ENCODE measurements around the gene CX3CR1.

CX3CR1 gene

DNA sequence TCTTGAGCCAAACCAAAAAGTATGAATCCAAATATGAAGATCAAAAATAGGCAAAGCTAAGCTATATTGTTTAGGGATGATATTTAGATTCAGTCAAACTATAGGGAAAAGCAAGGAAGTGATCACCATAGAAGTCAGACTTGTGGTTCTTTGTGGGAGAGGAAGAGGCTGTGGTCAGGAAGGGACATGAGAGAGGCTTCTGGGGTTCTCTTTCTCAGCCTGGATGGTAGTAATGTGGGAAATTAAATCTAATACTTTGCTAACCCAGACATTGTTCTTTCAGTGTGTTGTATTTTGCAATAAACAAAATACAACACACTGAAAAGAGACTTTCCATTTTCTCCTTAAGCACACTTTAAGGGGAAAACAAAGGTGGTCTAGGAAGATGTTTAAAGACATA is 3.1 kb downstream of the CX3CR1 start:
- Histone ChIP-seq H3K36me3 (ENCODE audit: control insufficient read depth in 1 of 2, insufficient read depth in 2 of 2, low read length in 2 of 2) (no peaks in the 10 kb centered on the region), H3K4me1 (ENCODE audit: control insufficient read depth in 1 of 2, insufficient read depth in 2 of 2, low read length in 2 of 2) (peaks cover 0 to 3% of the 10 kb centered on the region in 2 donors), H3K27me3 (ENCODE audit: low read depth, low read length) (no peaks in the 10 kb centered on the region), H3K4me3 (ENCODE audit: low read depth in 1 of 2, low read length in 2 of 2) (no peak overlapping the region), H3K9me3 (ENCODE audit: control insufficient read depth in 1 of 2, low read length in 2 of 2) (no peaks in the 10 kb centered on the region), H3K27ac (ENCODE audit: low read length) (no peak overlapping the region)

DNA sequence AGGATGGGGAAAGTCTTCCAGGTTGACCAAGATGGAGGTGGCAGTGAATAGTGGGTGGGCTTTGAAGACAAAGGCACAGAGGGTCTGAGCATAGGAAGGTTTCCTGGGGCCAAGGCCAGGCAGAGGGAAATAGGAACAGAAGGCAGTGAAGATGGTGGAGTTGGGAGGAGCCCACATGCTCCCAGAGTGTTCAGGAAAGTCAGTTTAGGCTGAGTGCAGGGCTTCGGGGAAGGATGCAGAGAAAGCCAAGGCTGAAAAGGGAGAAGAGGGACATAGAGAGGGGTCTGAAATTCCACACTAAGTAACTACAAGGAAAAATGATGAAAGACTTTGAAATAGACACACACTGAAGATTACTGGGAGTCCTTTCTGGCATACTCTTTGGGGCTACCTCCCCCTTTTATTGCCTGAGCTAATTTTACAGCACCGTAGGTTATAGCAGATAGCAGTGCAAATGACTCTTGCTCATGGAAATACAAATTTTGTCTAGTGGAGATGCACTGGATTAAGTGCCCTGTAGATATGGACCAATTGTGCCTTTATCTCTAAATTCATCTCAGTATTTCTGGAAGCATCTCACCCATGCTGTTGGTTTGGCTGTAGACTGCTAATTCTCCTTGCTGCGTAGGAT is 3.8 kb downstream of the CX3CR1 start:
- H3K27ac ChIP-seq (ENCODE audit: low read length) = no peak overlapping the region
- H3K36me3 ChIP-seq (ENCODE audit: control insufficient read depth in 1 of 2, insufficient read depth in 2 of 2, low read length in 2 of 2) = no peaks in the 10 kb centered on the region
- no peaks in the 10 kb centered on the region for H3K9me3 ChIP-seq (ENCODE audit: control insufficient read depth in 1 of 2, low read length in 2 of 2)
- H3K27me3 ChIP-seq (ENCODE audit: low read depth, low read length) = no peaks in the 10 kb centered on the region
- H3K4me1 ChIP-seq (ENCODE audit: control insufficient read depth in 1 of 2, insufficient read depth in 2 of 2, low read length in 2 of 2) = peaks cover 0 to 4% of the 10 kb centered on the region in 2 donors
- H3K4me3 ChIP-seq (ENCODE audit: low read depth in 1 of 2, low read length in 2 of 2) = no peak overlapping the region

DNA sequence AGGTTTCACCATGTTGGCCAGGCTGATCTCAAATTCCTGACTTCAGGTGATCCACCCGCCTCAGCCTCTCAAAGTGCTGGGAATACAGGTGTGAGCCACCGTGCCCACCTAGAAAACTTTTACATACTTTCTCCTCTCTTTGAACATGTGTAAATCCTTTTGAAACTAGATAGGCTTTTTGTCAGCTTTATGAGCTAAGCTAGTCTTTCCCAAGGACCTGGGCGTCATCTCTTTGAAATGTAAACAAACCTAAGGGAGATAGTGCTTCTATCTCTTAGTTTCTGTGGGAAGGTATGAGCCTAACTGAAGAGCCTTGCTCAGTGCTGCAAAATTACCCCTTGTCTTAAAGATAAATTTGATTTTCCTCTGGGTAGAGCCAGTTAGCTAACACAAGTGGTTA is 4.8 kb downstream of the CX3CR1 start:
- H3K36me3 ChIP-seq (ENCODE audit: control insufficient read depth in 1 of 2, insufficient read depth in 2 of 2, low read length in 2 of 2) = no peaks in the 10 kb centered on the region
- H3K27ac ChIP-seq (ENCODE audit: low read length) = no peak overlapping the region
- peaks cover 0 to 4% of the 10 kb centered on the region in 2 donors for H3K4me1 ChIP-seq (ENCODE audit: control insufficient read depth in 1 of 2, insufficient read depth in 2 of 2, low read length in 2 of 2)
- H3K27me3 ChIP-seq (ENCODE audit: low read depth, low read length) = no peaks in the 10 kb centered on the region
- H3K9me3 ChIP-seq (ENCODE audit: control insufficient read depth in 1 of 2, low read length in 2 of 2) = no peaks in the 10 kb centered on the region
- no peak overlapping the region for H3K4me3 ChIP-seq (ENCODE audit: low read depth in 1 of 2, low read length in 2 of 2)

DNA sequence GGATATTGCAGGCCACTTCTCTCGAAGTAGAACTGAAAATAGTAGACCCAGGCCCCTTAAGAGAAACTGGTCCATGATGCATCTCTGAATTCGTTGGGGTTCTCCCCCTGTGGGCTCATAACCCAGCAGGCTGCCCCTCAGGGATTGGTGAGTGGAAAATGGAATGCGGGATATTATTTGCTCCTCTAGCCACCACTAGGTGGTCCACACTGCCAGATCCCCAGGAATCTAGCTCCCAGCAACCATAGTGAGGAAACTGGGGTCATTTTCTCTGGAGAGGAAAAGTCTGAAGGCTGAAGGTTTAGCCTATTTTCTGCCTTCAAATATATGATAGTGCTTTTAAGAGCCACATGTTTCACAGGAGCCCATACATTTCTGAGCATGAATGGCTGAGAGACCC is 6.7 kb downstream of the CX3CR1 start:
- H3K27ac ChIP-seq (ENCODE audit: low read length) = no peak overlapping the region
- peaks cover 0 to 4% of the 10 kb centered on the region in 2 donors for H3K4me1 ChIP-seq (ENCODE audit: control insufficient read depth in 1 of 2, insufficient read depth in 2 of 2, low read length in 2 of 2)
- H3K27me3 ChIP-seq (ENCODE audit: low read depth, low read length) = no peaks in the 10 kb centered on the region
- no peaks in the 10 kb centered on the region for H3K9me3 ChIP-seq (ENCODE audit: control insufficient read depth in 1 of 2, low read length in 2 of 2)
- H3K36me3 ChIP-seq (ENCODE audit: control insufficient read depth in 1 of 2, insufficient read depth in 2 of 2, low read length in 2 of 2) = no peaks in the 10 kb centered on the region
- H3K4me3 ChIP-seq (ENCODE audit: low read depth in 1 of 2, low read length in 2 of 2) = no peak overlapping the region

DNA sequence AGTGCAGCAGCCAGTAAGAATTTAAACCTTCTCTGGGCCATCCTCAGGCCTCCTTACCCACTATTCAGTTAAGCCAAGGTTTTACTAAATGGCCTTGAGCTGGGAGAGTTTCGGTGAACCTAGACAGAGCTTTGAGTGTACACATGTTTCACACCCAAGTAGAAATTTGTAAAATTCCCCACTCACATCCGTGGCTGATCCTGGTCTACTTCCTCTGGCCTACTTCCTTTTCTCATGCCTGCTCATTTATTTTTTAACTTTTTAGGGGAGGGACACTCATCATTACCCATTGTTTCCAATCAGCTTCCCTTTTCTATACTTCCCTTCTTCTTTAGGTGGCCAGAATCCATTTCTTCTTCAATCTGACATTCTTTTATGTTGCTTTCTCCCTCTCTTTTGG is 7.6 kb downstream of the CX3CR1 start:
- no peaks in the 10 kb centered on the region for H3K9me3 ChIP-seq (ENCODE audit: control insufficient read depth in 1 of 2, low read length in 2 of 2)
- no peaks in the 10 kb centered on the region for H3K27me3 ChIP-seq (ENCODE audit: low read depth, low read length)
- no peak overlapping the region for H3K4me3 ChIP-seq (ENCODE audit: low read depth in 1 of 2, low read length in 2 of 2)
- H3K36me3 ChIP-seq (ENCODE audit: control insufficient read depth in 1 of 2, insufficient read depth in 2 of 2, low read length in 2 of 2) = no peaks in the 10 kb centered on the region
- H3K27ac ChIP-seq (ENCODE audit: low read length) = no peak overlapping the region
- peaks cover 0 to 4% of the 10 kb centered on the region in 2 donors for H3K4me1 ChIP-seq (ENCODE audit: control insufficient read depth in 1 of 2, insufficient read depth in 2 of 2, low read length in 2 of 2)

DNA sequence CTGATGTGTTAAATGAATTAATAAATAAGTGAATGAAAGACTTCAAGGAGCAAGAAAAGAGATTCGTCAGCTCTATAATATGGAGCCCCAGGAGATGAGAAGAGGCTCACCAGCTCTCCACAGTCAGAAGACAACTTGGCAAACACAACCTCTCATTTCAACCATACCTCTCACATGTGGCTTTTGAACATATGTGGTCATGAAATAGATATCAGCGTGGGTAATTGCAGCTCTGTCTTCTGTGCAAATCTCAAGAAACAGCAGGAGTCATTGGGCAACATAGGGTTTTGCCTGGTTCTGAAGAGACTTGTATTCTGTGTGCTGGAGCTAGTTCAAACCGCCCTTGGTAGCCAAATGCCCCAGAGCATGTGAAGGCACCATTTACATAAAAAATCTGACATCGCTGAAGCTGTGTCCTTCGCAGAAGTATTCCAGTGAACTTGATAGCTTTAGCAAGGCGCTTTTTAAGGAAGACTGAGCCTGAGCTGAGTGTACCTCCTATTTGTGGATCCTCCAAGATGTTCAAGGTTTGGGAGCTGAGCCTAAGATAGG is 8.4 kb downstream of the CX3CR1 start:
- H3K9me3 ChIP-seq (ENCODE audit: control insufficient read depth in 1 of 2, low read length in 2 of 2) = no peaks in the 10 kb centered on the region

DNA sequence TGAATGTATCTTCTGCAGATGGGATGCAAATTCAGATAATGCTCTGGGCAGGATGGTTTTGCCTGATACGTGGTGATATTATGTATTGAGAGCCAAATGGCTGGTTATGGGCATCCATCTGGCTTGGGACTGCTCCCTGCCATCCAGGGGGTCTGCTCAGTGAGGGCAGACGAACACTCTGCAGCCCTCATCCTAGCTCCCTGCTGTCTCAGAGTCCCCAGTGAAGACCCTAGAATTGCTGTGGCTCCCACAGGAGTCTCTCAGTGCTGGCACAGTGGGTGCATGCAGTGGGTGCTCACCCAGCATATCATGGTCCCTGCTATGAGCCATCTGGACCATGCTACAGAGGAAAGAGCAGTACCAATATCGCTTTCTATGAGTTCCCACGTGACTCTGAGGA is 10.3 kb downstream of the CX3CR1 start:
- Histone ChIP-seq H3K4me1 (ENCODE audit: control insufficient read depth in 1 of 2, insufficient read depth in 2 of 2, low read length in 2 of 2) (peaks cover 0 to 4% of the 10 kb centered on the region in 2 donors), H3K36me3 (ENCODE audit: control insufficient read depth in 1 of 2, insufficient read depth in 2 of 2, low read length in 2 of 2) (no peaks in the 10 kb centered on the region), H3K27ac (ENCODE audit: low read length) (no peak overlapping the region), H3K27me3 (ENCODE audit: low read depth, low read length) (no peaks in the 10 kb centered on the region), H3K4me3 (ENCODE audit: low read depth in 1 of 2, low read length in 2 of 2) (no peak overlapping the region), H3K9me3 (ENCODE audit: control insufficient read depth in 1 of 2, low read length in 2 of 2) (no peaks in the 10 kb centered on the region)

More for the DNA sequence above, 8.4 kb downstream of the CX3CR1 start:
- H3K36me3 ChIP-seq (ENCODE audit: control insufficient read depth in 1 of 2, insufficient read depth in 2 of 2, low read length in 2 of 2) = no peaks in the 10 kb centered on the region
- H3K27me3 ChIP-seq (ENCODE audit: low read depth, low read length) = no peaks in the 10 kb centered on the region
- no peak overlapping the region for H3K27ac ChIP-seq (ENCODE audit: low read length)
- H3K4me1 ChIP-seq (ENCODE audit: control insufficient read depth in 1 of 2, insufficient read depth in 2 of 2, low read length in 2 of 2) = peaks cover 0 to 4% of the 10 kb centered on the region in 2 donors
- no peak overlapping the region for H3K4me3 ChIP-seq (ENCODE audit: low read depth in 1 of 2, low read length in 2 of 2)

DNA sequence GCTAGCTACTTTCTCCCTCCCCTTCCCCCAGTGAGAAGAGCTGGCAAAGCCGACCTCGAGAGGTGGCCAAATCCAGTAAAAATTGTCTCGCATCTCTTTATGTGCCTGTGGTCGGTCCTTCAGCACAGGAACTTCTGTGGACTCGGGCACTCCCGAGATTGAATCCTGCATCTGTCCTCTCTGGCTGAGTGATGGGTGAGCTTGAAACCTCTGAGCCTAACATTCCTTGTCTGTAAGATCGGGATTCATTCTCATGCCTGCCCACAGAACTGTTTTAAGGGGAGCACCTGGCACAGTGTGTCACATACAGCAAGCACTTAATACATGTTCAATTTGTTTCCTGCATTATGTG is 11.3 kb downstream of the CX3CR1 start:
- Histone ChIP-seq H3K36me3 (ENCODE audit: control insufficient read depth in 1 of 2, insufficient read depth in 2 of 2, low read length in 2 of 2) (no peaks in the 10 kb centered on the region), H3K9me3 (ENCODE audit: control insufficient read depth in 1 of 2, low read length in 2 of 2) (no peaks in the 10 kb centered on the region), H3K27ac (ENCODE audit: low read length) (no peak overlapping the region), H3K4me3 (ENCODE audit: low read depth in 1 of 2, low read length in 2 of 2) (no peak overlapping the region), H3K4me1 (ENCODE audit: control insufficient read depth in 1 of 2, insufficient read depth in 2 of 2, low read length in 2 of 2) (peaks cover 0 to 4% of the 10 kb centered on the region in 2 donors), H3K27me3 (ENCODE audit: low read depth, low read length) (no peaks in the 10 kb centered on the region)

DNA sequence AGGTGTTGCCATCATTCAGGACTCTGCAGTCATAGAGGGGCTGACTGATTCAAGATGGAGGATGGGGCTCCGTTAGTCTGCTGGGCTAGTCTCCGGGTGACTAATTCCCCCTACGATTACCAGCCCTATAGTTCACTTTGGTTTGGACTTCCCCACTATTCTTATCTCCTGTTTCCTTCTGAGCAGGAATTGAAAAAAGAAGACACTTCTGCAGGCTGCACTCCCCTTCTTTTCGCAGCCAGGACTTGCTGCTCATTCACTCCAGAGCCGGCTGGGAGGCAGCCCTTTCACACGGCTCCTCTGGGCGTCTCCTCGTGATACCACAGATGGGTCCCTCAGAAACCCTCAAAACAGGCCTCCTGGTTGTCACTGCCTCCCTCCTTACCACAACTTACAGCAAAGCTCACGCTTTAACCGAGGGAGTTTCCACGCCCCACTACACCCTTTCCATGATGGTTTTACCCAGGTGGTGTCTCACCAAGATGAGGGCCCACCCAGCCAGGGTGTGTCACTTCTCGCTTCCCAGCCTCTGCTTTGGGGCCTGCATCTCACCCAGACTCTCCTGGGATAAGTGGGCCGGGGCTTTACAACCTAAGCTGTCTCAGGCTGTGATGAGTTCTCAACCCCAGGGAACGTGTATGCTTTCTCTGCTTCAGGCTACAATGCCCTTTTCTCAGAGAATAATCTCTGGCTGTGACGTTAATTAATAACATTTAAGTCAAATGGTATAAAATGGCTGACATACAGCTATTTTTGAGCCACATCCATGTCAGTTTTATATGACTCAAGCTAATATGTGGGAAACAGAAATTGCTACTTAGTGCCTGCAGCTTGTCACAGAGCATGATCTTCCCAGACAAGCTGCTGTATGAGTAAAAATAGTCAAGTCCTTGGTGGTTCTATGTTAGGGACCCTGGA is 11.9 kb downstream of the CX3CR1 start:
- Histone ChIP-seq H3K36me3 (ENCODE audit: control insufficient read depth in 1 of 2, insufficient read depth in 2 of 2, low read length in 2 of 2) (no peaks in the 10 kb centered on the region), H3K4me3 (ENCODE audit: low read depth in 1 of 2, low read length in 2 of 2) (no peak overlapping the region), H3K27me3 (ENCODE audit: low read depth, low read length) (no peaks in the 10 kb centered on the region), H3K4me1 (ENCODE audit: control insufficient read depth in 1 of 2, insufficient read depth in 2 of 2, low read length in 2 of 2) (peaks cover 0 to 4% of the 10 kb centered on the region in 2 donors), H3K27ac (ENCODE audit: low read length) (no peak overlapping the region), H3K9me3 (ENCODE audit: control insufficient read depth in 1 of 2, low read length in 2 of 2) (no peaks in the 10 kb centered on the region)

DNA sequence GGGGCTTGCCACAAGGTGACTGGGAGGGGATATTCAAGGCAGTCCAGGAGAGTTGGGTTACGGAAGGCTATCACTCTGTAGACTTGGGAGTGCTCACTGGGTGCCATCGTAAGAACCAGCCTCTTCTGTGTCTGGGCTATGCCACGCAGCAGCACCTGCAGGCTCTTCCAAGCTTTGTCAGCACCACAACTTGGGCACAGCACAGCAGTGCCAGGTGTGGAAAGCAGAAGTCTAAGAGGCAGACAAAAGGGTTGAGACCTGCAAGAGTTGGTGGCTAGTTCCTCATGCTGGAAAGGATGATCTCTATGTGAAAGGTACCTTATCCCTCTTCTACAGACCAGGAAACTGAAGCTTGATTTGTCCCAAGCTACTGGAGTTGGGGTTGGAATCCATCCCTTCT is 15.8 kb downstream of the CX3CR1 start:
- Histone ChIP-seq H3K4me3 (ENCODE audit: low read depth in 1 of 2, low read length in 2 of 2) (no peak overlapping the region), H3K36me3 (ENCODE audit: control insufficient read depth in 1 of 2, insufficient read depth in 2 of 2, low read length in 2 of 2) (no peaks in the 10 kb centered on the region), H3K27me3 (ENCODE audit: low read depth, low read length) (no peaks in the 10 kb centered on the region), H3K4me1 (ENCODE audit: control insufficient read depth in 1 of 2, insufficient read depth in 2 of 2, low read length in 2 of 2) (peaks cover 0 to 5% of the 10 kb centered on the region in 2 donors), H3K27ac (ENCODE audit: low read length) (no peak overlapping the region), H3K9me3 (ENCODE audit: control insufficient read depth in 1 of 2, low read length in 2 of 2) (no peaks in the 10 kb centered on the region)

DNA sequence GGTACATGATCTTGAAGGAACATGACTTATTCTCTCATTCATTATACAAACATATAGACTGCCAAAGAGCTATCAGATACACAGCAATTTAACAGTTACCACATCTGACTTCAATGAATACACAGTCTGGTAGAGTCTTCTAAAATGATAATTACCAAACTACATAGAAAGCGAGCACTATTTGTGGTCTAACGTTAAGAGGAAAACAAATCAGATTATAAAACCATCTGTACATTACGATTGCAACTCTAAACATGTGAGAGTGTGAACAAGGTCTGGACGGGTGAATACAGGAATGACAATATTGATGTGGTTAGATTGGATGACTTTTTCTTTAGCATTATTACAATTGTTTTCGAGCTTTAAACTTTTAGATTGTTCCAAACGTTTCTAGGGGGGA is 16.3 kb downstream of the CX3CR1 start:
- H3K4me1 ChIP-seq (ENCODE audit: control insufficient read depth in 1 of 2, insufficient read depth in 2 of 2, low read length in 2 of 2) = peaks cover 0 to 5% of the 10 kb centered on the region in 2 donors
- no peaks in the 10 kb centered on the region for H3K27me3 ChIP-seq (ENCODE audit: low read depth, low read length)
- no peak overlapping the region for H3K4me3 ChIP-seq (ENCODE audit: low read depth in 1 of 2, low read length in 2 of 2)
- H3K36me3 ChIP-seq (ENCODE audit: control insufficient read depth in 1 of 2, insufficient read depth in 2 of 2, low read length in 2 of 2) = no peaks in the 10 kb centered on the region
- H3K9me3 ChIP-seq (ENCODE audit: control insufficient read depth in 1 of 2, low read length in 2 of 2) = no peaks in the 10 kb centered on the region
- no peak overlapping the region for H3K27ac ChIP-seq (ENCODE audit: low read length)
